ENCODE measurements around the gene SSBP4. TPM values are rescaled to one million over a fixed set of nuclear protein-coding genes. Genes with fewer than 3 reads are reported as not detected.
A peak's percentile ranks its signal among the peaks of the same experiment; 100 is the strongest.

The SSBP4 gene
- total and polyA plus RNA-seq, 12 donors: 17.6 to 51.6 (median 30.1) TPM

DNA sequence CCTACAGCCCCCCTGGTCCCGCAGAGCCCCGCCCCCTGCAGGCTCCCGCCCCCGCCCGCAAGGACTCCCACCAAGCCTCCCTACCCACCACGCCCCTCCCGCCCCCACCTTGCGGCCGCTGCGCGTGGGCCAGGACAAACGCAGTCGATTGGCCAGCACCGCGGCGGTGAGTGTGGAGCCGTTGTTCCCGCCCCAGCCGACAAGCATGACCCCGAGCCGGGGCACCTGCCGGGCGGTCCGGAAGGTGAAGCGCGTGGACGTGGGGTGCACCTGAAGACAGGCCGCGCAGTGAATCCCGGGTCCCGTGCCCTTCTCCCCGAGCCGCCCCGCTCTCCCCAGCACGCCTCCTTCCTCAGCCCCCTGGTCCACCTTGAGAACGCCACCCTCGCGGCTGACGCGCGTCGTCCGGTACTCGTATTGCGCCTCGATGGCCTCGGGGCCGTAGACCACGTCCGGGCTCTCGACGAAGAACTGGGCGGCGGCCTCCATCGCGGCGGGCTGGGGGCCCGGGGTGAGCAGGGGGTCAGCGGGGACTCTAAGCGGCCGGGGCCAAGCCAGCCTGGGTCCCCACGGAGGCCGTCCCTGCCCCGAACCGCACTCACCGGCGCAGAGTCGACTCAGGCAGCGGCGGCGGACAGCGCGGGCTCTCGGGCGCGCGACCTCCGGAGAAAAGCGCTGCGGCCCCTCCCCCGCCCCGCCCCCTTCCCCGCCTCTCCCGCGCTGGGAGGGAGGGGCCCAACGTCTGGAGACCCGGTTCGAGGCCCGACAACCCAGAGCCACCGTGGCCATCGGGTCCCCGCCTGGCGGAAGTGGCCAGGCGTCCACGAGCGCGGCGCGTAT, 18.5 kb downstream of the SSBP4 start, which contains the start of gene ISYNA1:
ISYNA1 (minus strand) TSS at position 643 of the 840 bp plus-strand sequence; CDS start at position 489, 154 bp downstream.
- peaks cover 11 to 57% (median 36%) of the 10 kb centered on the region in 9 donors for H3K4me1 ChIP-seq
- peak; percentile 69 to 72 for DNase-seq
- peak; percentile 23 to 73 (median 47) for ATAC-seq

DNA sequence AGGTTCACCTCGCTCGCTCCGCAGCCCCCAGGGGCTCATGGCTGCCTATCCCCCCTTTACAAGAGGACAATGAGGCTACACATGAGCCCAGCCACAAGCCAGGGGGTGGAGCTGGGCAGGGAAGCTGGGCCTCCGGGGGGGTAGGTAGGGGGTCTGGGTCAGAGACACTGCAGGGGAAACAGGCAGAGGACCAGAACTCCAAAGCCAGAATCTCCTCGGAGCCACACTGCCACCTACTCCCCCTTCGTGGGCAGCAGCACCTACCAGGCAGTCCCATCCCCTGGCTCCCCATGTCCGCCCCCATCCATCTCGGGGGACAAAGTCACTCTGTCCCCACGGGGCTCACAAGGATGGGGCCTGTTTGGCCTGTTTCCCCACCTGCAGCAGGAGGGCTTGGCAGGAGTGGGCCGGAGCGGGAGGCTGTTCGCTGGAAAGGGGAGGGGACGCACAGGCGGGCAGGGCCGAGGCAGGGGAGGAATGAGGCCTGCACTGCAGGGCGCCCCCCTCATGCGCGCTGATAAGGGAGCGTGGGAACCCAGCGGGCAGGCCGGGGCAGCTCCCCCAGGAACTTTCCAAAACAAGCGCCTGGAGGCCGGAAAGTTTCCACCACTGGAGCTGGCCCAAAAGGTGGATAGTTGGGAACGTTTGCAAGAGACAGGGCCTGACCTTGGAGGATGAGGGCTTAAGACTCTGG, 19.3 kb downstream of the SSBP4 start:
- 12 to 15% methylated on average over 24 of the region's 24 CpGs for WGBS, 2 donors
- H3K27ac ChIP-seq: peak overlapping the region; percentile 29 to 89 (median 80)
- H3K27me3 ChIP-seq: peaks cover 0 to 23% (median 0%) of the 10 kb centered on the region in 7 donors
- peak; percentile 68 to 77 for DNase-seq
- no peaks in the 10 kb centered on the region for H3K9me3 ChIP-seq
- peaks cover 11 to 50% (median 30%) of the 10 kb centered on the region in 9 donors for H3K4me1 ChIP-seq
- TF ChIP-seq, protein P1, sequence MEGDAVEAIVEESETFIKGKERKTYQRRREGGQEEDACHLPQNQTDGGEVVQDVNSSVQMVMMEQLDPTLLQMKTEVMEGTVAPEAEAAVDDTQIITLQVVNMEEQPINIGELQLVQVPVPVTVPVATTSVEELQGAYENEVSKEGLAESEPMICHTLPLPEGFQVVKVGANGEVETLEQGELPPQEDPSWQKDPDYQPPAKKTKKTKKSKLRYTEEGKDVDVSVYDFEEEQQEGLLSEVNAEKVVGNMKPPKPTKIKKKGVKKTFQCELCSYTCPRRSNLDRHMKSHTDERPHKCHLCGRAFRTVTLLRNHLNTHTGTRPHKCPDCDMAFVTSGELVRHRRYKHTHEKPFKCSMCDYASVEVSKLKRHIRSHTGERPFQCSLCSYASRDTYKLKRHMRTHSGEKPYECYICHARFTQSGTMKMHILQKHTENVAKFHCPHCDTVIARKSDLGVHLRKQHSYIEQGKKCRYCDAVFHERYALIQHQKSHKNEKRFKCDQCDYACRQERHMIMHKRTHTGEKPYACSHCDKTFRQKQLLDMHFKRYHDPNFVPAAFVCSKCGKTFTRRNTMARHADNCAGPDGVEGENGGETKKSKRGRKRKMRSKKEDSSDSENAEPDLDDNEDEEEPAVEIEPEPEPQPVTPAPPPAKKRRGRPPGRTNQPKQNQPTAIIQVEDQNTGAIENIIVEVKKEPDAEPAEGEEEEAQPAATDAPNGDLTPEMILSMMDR (IDR thresholded peaks at IDR 0.05): no peak
- peak overlapping the region; percentile 52 to 81 (median 60) for H3K4me3 ChIP-seq
- H3K36me3 ChIP-seq: peaks cover 0 to 27% (median 2%) of the 10 kb centered on the region in 9 donors
- peak; percentile 14 to 48 (median 29) for ATAC-seq
- intact Hi-C loops (cut with DNase I): no loop called here

More for the DNA sequence above, 18.5 kb downstream of the SSBP4 start, which contains the start of gene ISYNA1:
- peaks cover 0 to 23% (median 0%) of the 10 kb centered on the region in 7 donors for H3K27me3 ChIP-seq
- 0 to 1% methylated on average over 66 to 99 of the region's 99 CpGs for WGBS, 2 donors
- peaks cover 0 to 20% (median 0%) of the 10 kb centered on the region in 9 donors for H3K36me3 ChIP-seq
- intact Hi-C loops (cut with DNase I): no loop called here
- TF ChIP-seq, protein P1 (IDR thresholded peaks at IDR 0.05): peak in 1 of 9 donors; percentile 0
- peak within 1 kb of the TSS; percentile 52 to 81 (median 60) for H3K4me3 ChIP-seq
- H3K27ac ChIP-seq: peak within 1 kb of the TSS; percentile 50 to 89 (median 80)
- H3K9me3 ChIP-seq: no peaks in the 10 kb centered on the region

DNA sequence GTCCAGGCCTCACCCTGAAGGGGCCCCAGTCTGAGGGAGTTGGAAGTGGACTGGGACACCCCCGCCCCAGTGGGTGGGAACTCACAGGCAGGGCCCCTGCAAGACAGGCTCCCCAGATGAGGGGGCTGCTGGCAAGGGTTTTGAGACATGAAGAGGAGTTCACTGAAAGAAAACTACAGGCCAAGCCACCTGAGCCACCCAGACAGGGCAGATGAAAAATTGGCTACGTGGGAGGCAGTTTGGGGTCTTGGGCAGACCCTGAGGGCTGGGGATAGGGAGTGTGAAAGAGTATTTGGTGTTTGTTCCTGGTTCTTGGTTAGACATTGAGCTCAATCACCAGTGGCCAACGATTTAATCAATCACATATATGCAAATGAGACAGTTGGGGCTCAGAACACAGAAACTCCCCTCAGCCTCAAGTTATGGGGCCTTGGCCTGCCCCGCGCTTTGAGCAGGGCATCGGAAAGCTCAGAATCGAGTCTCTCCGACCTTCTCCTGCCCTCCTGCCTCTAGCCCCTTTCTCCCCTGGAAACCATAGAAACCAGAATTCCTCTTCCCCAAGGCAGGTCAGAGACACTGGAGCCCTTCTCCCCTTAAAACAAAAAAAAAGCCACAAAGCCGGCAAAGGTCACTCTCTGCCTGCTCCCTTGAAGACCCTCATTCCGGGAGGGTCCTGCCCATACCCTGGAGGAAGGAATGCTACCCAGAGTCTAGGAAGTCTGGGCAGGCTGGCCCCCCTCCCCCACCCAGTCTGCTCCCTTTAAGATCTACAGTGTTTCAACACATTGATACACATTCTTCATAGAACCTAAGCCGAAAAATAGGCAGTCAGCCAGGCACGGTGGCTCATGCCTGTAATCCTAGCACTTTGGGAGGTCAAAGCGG, 20.1 kb downstream of the SSBP4 start:
- H3K36me3 ChIP-seq: peaks cover 0 to 35% (median 10%) of the 10 kb centered on the region in 9 donors
- TF ChIP-seq, protein P1 (IDR thresholded peaks at IDR 0.05): no peak
- no peaks in the 10 kb centered on the region for H3K9me3 ChIP-seq
- peaks cover 11 to 45% (median 26%) of the 10 kb centered on the region in 9 donors for H3K4me1 ChIP-seq
- H3K27ac ChIP-seq: peak overlapping the region in 9 of 10 donors; percentile 29 to 89 (median 80)
- WGBS, 2 donors: 67 to 76% methylated on average over 13 of the region's 13 CpGs
- DNase-seq (no peak), ATAC-seq (peak in 1 of 8 donors; percentile 0)
- intact Hi-C loops (cut with DNase I): no loop called here
- peaks cover 0 to 23% (median 0%) of the 10 kb centered on the region in 7 donors for H3K27me3 ChIP-seq
- H3K4me3 ChIP-seq: peak overlapping the region in 1 of 10 donors; percentile 70

Measured in heart right ventricle (tissue), 16 donors.